ENCODE results near the gene RECQL5. TPM values are rescaled to one million over a fixed set of nuclear protein-coding genes. Genes with fewer than 3 reads are reported as not detected.

The RECQL5 gene
- total RNA-seq, 1 donor from 2014 or later: 43.1 TPM

DNA sequence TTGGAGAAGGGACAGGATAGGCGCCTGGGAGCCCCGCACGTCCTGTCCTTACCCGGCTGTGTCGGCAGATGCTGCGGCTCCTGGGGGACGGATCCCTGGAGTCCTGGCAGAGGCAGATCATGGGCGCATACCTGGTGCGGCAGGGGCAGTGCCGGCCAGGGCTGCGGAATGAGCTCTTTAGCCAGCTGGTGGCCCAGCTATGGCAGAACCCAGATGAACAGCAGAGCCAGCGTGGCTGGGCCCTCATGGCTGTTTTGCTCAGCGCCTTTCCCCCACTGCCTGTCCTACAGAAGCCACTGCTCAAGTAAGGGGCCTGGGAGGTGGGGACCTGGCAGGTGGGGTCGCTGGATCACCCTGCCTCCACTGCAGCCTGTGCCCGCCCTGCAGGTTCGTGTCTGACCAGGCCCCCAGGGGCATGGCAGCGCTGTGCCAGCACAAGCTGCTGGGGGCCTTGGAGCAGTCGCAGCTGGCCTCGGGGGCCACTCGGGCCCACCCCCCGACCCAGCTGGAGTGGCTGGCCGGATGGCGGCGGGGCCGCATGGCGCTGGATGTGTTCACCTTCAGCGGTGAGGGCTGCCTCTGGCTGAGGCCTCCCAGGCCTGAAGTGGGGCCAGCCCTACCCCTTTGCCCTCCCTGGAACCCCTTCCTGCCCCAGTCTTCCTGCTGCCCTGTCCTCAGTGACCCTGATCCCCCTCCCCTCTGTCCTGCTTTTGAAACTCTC is 53.9 kb downstream of the RECQL5 start:
- Histone ChIP-seq H3K27ac (no peak overlapping the region), H3K4me1 (no peaks in the 10 kb centered on the region), H3K4me3 (no peak overlapping the region), H3K9me3 (no peaks in the 10 kb centered on the region), H3K27me3 (no peaks in the 10 kb centered on the region), H3K36me3 (peaks cover 48% of the 10 kb centered on the region)
- ATAC-seq (no peak), DNase-seq (no peak)
- intact Hi-C loops (cut with DNase I): no loop called here
- TF ChIP-seq, protein P1, sequence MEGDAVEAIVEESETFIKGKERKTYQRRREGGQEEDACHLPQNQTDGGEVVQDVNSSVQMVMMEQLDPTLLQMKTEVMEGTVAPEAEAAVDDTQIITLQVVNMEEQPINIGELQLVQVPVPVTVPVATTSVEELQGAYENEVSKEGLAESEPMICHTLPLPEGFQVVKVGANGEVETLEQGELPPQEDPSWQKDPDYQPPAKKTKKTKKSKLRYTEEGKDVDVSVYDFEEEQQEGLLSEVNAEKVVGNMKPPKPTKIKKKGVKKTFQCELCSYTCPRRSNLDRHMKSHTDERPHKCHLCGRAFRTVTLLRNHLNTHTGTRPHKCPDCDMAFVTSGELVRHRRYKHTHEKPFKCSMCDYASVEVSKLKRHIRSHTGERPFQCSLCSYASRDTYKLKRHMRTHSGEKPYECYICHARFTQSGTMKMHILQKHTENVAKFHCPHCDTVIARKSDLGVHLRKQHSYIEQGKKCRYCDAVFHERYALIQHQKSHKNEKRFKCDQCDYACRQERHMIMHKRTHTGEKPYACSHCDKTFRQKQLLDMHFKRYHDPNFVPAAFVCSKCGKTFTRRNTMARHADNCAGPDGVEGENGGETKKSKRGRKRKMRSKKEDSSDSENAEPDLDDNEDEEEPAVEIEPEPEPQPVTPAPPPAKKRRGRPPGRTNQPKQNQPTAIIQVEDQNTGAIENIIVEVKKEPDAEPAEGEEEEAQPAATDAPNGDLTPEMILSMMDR (IDR thresholded peaks at IDR 0.05): no peak

DNA sequence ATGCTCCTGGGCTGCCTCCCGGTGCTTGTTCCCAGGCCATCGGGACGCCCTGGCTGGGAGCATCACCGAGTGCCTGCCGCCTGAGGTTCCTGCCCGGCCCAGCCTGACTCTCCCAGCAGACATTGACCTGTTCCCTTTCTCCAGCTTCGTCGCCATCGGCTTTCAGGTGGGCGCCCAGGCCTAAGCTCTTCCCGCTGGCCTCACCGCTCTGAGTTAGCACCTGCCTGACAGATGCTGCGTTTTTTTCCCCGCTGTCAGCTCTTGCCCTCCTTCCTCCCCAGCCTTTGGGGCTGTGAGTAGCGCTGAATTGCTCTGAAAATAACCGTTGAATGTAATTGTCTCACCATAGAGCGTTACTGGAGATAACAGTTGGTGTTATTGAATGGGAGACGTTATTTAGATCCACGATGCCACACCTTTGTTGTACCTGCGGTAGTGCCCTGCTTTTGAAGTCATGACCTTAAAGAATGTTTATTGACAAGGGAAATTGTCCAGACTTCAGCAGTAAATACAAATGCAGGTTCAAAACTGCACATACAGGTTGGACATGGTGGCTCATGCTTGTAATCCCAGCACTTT is 55.0 kb downstream of the RECQL5 start:
- Histone ChIP-seq H3K27me3 (no peaks in the 10 kb centered on the region), H3K9me3 (no peaks in the 10 kb centered on the region), H3K27ac (no peak overlapping the region), H3K4me1 (no peaks in the 10 kb centered on the region), H3K36me3 (peaks cover 41% of the 10 kb centered on the region), H3K4me3 (no peak overlapping the region)
- no peak for DNase-seq
- intact Hi-C loops (cut with DNase I): no loop called here
- ATAC-seq: no peak
- TF ChIP-seq, protein P1 (IDR thresholded peaks at IDR 0.05): no peak

DNA sequence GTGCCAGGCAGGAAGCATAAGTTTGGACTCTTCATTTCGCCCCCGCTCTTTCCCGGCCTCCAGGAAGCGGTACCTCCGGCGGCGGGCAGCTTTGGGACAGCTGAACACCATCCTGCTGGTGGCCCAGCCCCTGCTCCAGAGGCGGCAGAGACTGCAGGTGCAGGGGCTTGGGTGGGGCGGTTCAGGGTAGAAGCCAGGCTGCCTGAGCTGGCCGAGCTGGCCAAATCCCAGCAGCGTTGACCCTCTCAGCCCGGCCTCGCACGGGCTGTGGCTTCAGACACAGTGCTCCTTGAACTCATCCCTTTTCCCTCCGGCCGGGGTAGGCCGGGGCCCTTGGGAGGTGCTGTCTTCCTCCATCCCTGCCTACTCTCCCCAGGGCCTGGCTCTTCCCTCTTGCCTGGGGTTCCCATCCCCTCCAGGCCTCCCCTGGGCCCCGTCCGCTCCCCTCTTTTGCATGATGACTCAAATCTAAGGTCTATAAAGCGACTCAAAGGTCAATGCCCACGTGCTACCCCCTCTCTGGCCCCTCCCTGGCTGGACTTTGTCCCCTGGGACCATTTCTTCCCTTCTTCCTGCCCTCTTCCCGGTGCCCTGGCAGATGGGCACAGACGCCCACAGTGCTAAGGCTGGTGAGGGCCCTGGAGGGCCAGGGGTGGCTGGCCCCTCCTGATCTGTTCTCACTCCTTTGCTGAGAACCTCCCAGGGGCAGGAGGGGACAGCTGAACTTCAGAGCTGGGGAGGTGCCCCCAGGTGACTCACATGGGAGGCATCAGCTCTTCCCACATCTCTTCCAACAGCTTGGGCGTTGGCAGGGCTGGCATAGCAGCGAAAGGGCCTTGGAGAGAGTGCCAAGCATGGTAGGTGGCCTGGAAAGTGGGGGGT is 56.6 kb downstream of the RECQL5 start:
- no peak for ATAC-seq
- Histone ChIP-seq H3K4me3 (no peak overlapping the region), H3K27me3 (no peaks in the 10 kb centered on the region), H3K4me1 (no peaks in the 10 kb centered on the region), H3K36me3 (peaks cover 33% of the 10 kb centered on the region), H3K27ac (no peak overlapping the region), H3K9me3 (no peaks in the 10 kb centered on the region)
- TF ChIP-seq, protein P1 (IDR thresholded peaks at IDR 0.05): no peak
- DNase-seq: no peak
- intact Hi-C loops (cut with DNase I): no loop called here

DNA sequence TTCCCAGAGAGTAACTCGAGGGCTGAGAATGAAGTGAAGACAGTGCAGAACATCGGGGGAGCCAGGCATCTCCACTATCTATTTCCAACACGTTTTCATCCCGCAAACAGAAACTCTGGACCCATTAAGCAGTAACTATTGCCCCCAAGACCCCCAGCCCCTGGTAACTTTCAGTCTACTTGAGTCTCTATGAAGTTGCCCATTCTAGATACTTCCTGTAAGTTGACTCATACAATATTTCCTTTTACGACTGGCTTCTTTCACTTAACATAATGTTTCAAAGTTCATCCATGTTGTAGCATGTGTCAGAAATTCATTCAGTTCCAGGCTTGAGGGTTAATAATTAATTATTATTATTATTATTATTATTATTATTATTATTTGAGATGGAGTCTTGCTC is 59.9 kb downstream of the RECQL5 start:
- no peaks in the 10 kb centered on the region for H3K27me3 ChIP-seq
- no peak for DNase-seq
- H3K4me3 ChIP-seq: no peak overlapping the region
- H3K27ac ChIP-seq: no peak overlapping the region
- H3K36me3 ChIP-seq: peaks cover 6% of the 10 kb centered on the region
- no peaks in the 10 kb centered on the region for H3K9me3 ChIP-seq
- no peaks in the 10 kb centered on the region for H3K4me1 ChIP-seq
- no peak for ATAC-seq
- intact Hi-C loops (cut with DNase I): no loop called here
- TF ChIP-seq, protein P1 (IDR thresholded peaks at IDR 0.05): no peak

DNA sequence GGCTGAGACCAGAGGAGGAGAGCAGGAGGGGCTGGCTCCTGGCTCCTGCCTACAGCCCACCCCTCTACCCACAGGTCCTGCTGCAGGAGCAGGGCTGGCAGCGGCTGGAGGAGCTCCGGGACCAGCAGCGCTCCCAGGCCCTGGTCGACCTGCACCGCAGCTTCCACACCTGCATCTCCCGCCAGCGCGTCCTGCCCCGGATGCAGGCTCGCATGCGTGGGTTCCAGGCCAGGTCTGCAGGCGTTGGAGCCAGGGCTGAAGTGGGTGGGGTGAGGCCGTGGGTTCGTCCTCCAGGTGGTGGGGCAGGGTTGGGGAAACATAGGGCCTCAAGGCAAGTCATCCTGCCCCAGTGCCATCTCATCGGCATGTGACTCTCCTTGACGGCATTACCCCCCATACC is 61.2 kb downstream of the RECQL5 start:
- no peaks in the 10 kb centered on the region for H3K27me3 ChIP-seq
- no peak for ATAC-seq
- H3K36me3 ChIP-seq: no peaks in the 10 kb centered on the region
- no peak overlapping the region for H3K27ac ChIP-seq
- intact Hi-C loops (cut with DNase I): no loop called here
- no peak overlapping the region for H3K4me3 ChIP-seq
- H3K4me1 ChIP-seq: no peaks in the 10 kb centered on the region
- no peaks in the 10 kb centered on the region for H3K9me3 ChIP-seq
- DNase-seq: no peak
- TF ChIP-seq, protein P1 (IDR thresholded peaks at IDR 0.05): no peak
